ENCODE measurements around the gene PIK3C3. TPM values are rescaled to one million over a fixed set of nuclear protein-coding genes. Genes with fewer than 3 reads are reported as not detected.
A peak's percentile ranks its signal among the peaks of the same experiment; 100 is the strongest.

Gene PIK3C3
- total RNA-seq, 4 donors from 2014 or later, result 20.2 to 70.7 (median 45.2) TPM

DNA sequence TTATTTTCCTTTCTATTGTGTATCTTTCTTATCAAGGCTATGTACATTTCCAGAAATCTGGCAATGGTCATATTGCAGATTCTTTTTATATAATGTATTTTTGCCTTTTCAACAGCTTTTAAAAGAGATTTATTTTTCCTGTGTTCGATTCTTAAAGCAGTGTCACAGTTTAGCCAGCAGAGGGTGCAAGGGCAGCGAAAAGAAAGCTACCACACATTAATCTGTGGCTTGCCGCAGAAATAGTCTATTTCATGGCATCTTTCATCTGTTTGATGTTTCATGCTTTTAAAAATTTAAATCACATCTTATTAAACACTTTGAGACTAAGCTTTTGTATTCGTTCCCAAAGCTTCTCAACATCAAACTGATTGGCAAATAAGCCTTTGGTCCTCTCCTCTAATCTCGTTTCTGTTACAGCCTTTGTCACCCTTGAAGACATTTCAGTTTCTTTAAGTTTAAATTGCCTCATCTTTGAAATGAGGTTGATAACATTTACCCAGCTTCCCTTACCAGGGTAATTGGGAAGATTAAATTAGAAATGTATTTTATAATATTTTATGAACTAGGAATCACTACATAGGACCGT, 73.3 kb downstream of the PIK3C3 start:
- H3K27me3 ChIP-seq, result no peaks in the 10 kb centered on the region
- in situ Hi-C loops (cut with MboI; ENCODE audit: low pct_ligation_motif_present in 1 of 4, low pct_unique_long_range_greater_than_20kb in 1 of 4, low sequenced_read_pairs in 3 of 4), result no loop called here
- no peaks in the 10 kb centered on the region for H3K9me3 ChIP-seq
- no peaks in the 10 kb centered on the region for H3K4me1 ChIP-seq
- intact Hi-C loops (cut with DNase I; ENCODE audit: low total_unique reads), result no loop called here
- 42 to 52% methylated on average over 6 of the region's 6 CpGs for WGBS, 2 donors (ENCODE audit: low coverage in 1 of 2)
- TF ChIP-seq EP300 (IDR thresholded peaks at IDR 0.05; ENCODE audit: low read depth), result no peak
- TF ChIP-seq, protein P1, sequence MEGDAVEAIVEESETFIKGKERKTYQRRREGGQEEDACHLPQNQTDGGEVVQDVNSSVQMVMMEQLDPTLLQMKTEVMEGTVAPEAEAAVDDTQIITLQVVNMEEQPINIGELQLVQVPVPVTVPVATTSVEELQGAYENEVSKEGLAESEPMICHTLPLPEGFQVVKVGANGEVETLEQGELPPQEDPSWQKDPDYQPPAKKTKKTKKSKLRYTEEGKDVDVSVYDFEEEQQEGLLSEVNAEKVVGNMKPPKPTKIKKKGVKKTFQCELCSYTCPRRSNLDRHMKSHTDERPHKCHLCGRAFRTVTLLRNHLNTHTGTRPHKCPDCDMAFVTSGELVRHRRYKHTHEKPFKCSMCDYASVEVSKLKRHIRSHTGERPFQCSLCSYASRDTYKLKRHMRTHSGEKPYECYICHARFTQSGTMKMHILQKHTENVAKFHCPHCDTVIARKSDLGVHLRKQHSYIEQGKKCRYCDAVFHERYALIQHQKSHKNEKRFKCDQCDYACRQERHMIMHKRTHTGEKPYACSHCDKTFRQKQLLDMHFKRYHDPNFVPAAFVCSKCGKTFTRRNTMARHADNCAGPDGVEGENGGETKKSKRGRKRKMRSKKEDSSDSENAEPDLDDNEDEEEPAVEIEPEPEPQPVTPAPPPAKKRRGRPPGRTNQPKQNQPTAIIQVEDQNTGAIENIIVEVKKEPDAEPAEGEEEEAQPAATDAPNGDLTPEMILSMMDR (IDR thresholded peaks at IDR 0.05), result peak; percentile 40 to 73 (median 66)
- H3K27ac ChIP-seq, result no peak overlapping the region
- no peak for DNase-seq
- peaks cover 0 to 21% (median 5%) of the 10 kb centered on the region in 4 donors for H3K36me3 ChIP-seq
- H3K4me3 ChIP-seq, result no peak overlapping the region

DNA sequence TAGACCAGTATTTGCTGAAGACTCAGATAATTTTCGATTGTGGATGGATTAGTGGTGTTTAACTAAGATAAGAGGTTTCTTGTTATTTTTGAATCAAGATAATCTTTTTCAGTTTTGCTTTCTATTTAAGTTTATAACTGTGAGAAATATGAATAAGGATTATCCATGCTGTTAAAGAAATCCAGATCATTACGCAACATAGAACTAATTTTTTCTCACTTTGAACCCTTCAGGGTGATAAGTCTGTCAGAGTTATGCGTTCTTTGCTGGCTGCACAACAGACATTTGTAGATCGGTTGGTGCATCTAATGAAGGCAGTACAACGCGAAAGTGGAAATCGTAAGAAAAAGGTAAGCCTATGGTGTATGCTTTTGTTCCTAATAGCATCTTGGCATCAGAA, 74.1 kb downstream of the PIK3C3 start:
- intact Hi-C loops (cut with DNase I; ENCODE audit: low total_unique reads), result no loop called here
- 87 to 90% methylated on average over 7 of the region's 7 CpGs for WGBS, 2 donors (ENCODE audit: low coverage in 1 of 2)

DNA sequence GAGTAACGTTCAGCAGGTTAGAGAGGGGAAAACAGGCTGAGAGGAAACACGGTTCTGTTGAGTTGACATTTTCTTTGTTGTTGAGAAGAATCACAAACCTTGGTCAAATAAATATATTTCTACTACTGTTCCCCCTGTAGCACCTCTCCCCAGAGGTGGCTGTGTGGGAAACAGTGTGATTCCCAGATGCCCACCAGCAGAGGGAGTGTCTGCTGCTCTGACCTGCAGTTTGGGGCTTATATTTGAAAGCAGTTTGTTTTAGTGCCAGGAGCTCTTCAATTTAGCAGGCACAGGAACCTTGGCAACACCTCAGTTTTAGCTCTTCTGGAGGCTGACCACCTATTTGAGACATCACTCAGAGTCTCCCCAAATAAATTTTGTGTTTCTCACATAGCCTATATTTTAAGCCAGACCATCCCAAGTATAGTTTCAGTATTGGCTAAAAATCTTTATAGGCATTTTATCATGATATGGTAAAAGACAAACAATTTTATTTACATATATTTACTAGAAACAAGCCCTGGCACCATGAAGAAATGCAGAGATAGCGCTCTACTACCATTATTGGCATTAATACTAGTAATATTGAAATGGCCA, 75.7 kb downstream of the PIK3C3 start:
- intact Hi-C loops (cut with DNase I; ENCODE audit: low total_unique reads), result no loop called here
- Histone ChIP-seq H3K27ac (no peak overlapping the region), H3K27me3 (no peaks in the 10 kb centered on the region), H3K4me1 (no peaks in the 10 kb centered on the region), H3K9me3 (no peaks in the 10 kb centered on the region), H3K4me3 (no peak overlapping the region), H3K36me3 (peaks cover 0 to 27% (median 10%) of the 10 kb centered on the region in 4 donors)
- no peak for TF ChIP-seq EP300 (IDR thresholded peaks at IDR 0.05; ENCODE audit: low read depth)
- TF ChIP-seq, protein P1 (IDR thresholded peaks at IDR 0.05), result peak in 1 of 5 experiments; percentile 17
- DNase-seq, result no peak
- in situ Hi-C loops (cut with MboI; ENCODE audit: low pct_ligation_motif_present in 1 of 4, low pct_unique_long_range_greater_than_20kb in 1 of 4, low sequenced_read_pairs in 3 of 4), result no loop called here
- WGBS, 2 donors (ENCODE audit: low coverage in 1 of 2), result 69 to 89% methylated on average over 3 of the region's 3 CpGs

More for the DNA sequence above, 74.1 kb downstream of the PIK3C3 start:
- in situ Hi-C loops (cut with MboI; ENCODE audit: low pct_ligation_motif_present in 1 of 4, low pct_unique_long_range_greater_than_20kb in 1 of 4, low sequenced_read_pairs in 3 of 4), result no loop called here
- no peak overlapping the region for H3K4me3 ChIP-seq
- H3K4me1 ChIP-seq, result no peaks in the 10 kb centered on the region
- H3K36me3 ChIP-seq, result peaks cover 0 to 21% (median 5%) of the 10 kb centered on the region in 4 donors
- H3K27ac ChIP-seq, result no peak overlapping the region
- TF ChIP-seq POLR2AphosphoS5 (IDR thresholded peaks at IDR 0.05) (no peak), POLR2A (IDR thresholded peaks at IDR 0.05) (no peak), EP300 (IDR thresholded peaks at IDR 0.05; ENCODE audit: low read depth) (no peak)
- TF ChIP-seq, protein P1 (IDR thresholded peaks at IDR 0.05), result no peak
- no peaks in the 10 kb centered on the region for H3K27me3 ChIP-seq
- no peak for DNase-seq
- no peaks in the 10 kb centered on the region for H3K9me3 ChIP-seq

DNA sequence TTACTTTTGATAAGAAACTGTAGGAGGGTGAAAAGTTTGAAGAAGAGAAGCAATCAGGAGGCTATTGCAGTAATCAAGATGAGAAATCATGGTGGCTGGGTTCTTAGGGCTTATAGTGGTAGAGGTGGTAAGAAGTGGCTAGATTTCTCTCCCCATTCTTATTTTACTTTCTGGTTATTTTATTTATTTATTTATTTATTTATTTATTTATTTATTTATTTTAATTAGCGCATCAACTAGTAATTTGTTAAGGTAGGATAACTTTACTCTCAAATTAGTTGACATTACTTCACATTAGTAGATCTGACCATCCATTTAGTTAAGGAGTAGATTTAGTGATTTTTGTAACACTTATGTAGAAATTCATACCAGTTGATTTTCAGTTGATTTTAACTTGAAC, 77.4 kb downstream of the PIK3C3 start:
- H3K36me3 ChIP-seq, result peaks cover 0 to 30% (median 10%) of the 10 kb centered on the region in 4 donors
- in situ Hi-C loops (cut with MboI; ENCODE audit: low pct_ligation_motif_present in 1 of 4, low pct_unique_long_range_greater_than_20kb in 1 of 4, low sequenced_read_pairs in 3 of 4) (no loop called here), intact Hi-C loops (cut with DNase I; ENCODE audit: low total_unique reads) (no loop called here)
- no peak overlapping the region for H3K4me3 ChIP-seq
- H3K27ac ChIP-seq, result no peak overlapping the region
- TF ChIP-seq, protein P1 (IDR thresholded peaks at IDR 0.05), result no peak
- no peak for TF ChIP-seq EP300 (IDR thresholded peaks at IDR 0.05; ENCODE audit: low read depth)
- no peak for TF ChIP-seq POLR2A (IDR thresholded peaks at IDR 0.05)
- TF ChIP-seq POLR2AphosphoS5 (IDR thresholded peaks at IDR 0.05), result no peak
- 92 to 97% methylated on average over 1 of the region's 1 CpG for WGBS, 2 donors (ENCODE audit: low coverage in 1 of 2)
- no peaks in the 10 kb centered on the region for H3K4me1 ChIP-seq
- no peak for DNase-seq
- H3K9me3 ChIP-seq, result no peaks in the 10 kb centered on the region
- H3K27me3 ChIP-seq, result no peaks in the 10 kb centered on the region
